Endothelial cell of umbilical vein (primary cell): Measurements from ENCODE around the gene CD84.

Source experiments
- CTCF ChIP-seq, 2 donors: IDR thresholded peaks; 1 replicate in 1 of 2; 2 replicates in 1 of 2; pipeline ENCODE4 v1.5.1; 2011; ENCODE audit warnings: low read length in 2 of 2, mild to moderate bottlenecking in 2 of 2, moderate library complexity in 2 of 2, control low read depth in 1 of 2, inconsistent platforms in 1 of 2, low read depth in 1 of 2; ENCODE audit not compliant: insufficient read depth in 1 of 2; ENCODE audit errors: extremely low read depth in 1 of 2
- FOS ChIP-seq: IDR thresholded peaks from 2 replicates; pipeline ENCODE4 v1.6.1; 2011; ENCODE audit warnings: mild to moderate bottlenecking, low read length, moderate library complexity, borderline replicate concordance; ENCODE audit not compliant: insufficient read depth
- POLR2A ChIP-seq: IDR thresholded peaks from 2 replicates; pipeline ENCODE4 v1.6.1; 2012; ENCODE audit warnings: low read depth, mild to moderate bottlenecking, control low read depth, low read length

- TF ChIP-seq CTCF (IDR thresholded peaks at IDR 0.05; ENCODE audit: extremely low read depth in 1 of 2, insufficient read depth in 1 of 2, low read depth in 1 of 2, low read length in 2 of 2) (peak; percentile 17 to 44), FOS (no peak), POLR2A (no peak)
Observed at GRCh38 chr1:160618763-160619274, 39.5 kb upstream of the CD84 start.
